Gastrocnemius medialis (tissue), 4 donors: Measurements from ENCODE around the gene NRF1. TPM values are rescaled to one million over a fixed set of nuclear protein-coding genes. Genes with fewer than 3 reads are reported as not detected.
"Not testable (repeated sequence)": the region's sequence is repeated elsewhere in the genome, so short reads cannot be mapped to it uniquely, and the experiment has no call there.

Source experiments
- ATAC-seq, 2 donors: fragments of 150-250 bp; one replicate each; pipeline ENCODE4 v1.9.1; 2016
- DNase-seq, 2 donors: peaks; one replicate each; pipeline ENCODE4 v3.0.0-alpha.2; 2019
- H3K27ac ChIP-seq, 4 donors: fragments of 200-600 bp; sonication (generic); 1 replicate in 1 of 4; 2 replicates in 3 of 4; pipeline ENCODE4 v1.5.1; 2016 to 2018; ENCODE audit warnings: mild to moderate bottlenecking in 2 of 4, moderate library complexity in 1 of 4
- H3K27me3 ChIP-seq, 3 donors: fragments of 200-600 bp; sonication (generic) in 2 of 3; 1 replicate in 1 of 3; 2 replicates in 2 of 3; pipeline versions ENCODE4 v1.5.1 to v1.6.0; 2016 to 2019; ENCODE audit warnings: mild to moderate bottlenecking in 1 of 3, moderate library complexity in 1 of 3
- H3K36me3 ChIP-seq, 2 donors: fragments of 200-600 bp; sonication (generic) in 1 of 2; one replicate each; pipeline ENCODE4 v1.5.1; 2017 to 2018
- H3K4me1 ChIP-seq, 2 donors: fragments of 200-600 bp; sonication (generic) in 1 of 2; one replicate each; pipeline ENCODE4 v1.5.1; 2016 to 2017; ENCODE audit warnings: mild to moderate bottlenecking in 2 of 2
- H3K4me3 ChIP-seq, 4 donors: fragments of 200-600 bp; sonication (generic) in 3 of 4; 1 replicate in 1 of 4; 2 replicates in 3 of 4; pipeline ENCODE4 v1.5.1; 2016 to 2019; ENCODE audit warnings: mild to moderate bottlenecking in 2 of 4
- H3K9me3 ChIP-seq, 3 donors: fragments of 200-600 bp; sonication (generic) in 2 of 3; 1 replicate in 1 of 3; 2 replicates in 2 of 3; pipeline ENCODE4 v1.5.1; 2016 to 2019
- POLR2A ChIP-seq, 2 donors: fragments of 450-650 bp; IDR thresholded peaks; one replicate each; pipeline ENCODE4 v1.6.1; 2017; ENCODE audit warnings: antibody characterized with exemption in 2 of 2, mild to moderate bottlenecking in 2 of 2, moderate library complexity in 2 of 2
- in situ Hi-C, 4 donors: fragments of 200-750 bp; cut with MboI; loops; one replicate each; pipeline versions ENCODE4 v1.15.0 to v1.8.0; 2017; ENCODE audit warnings: low sequenced_read_pairs in 4 of 4
- intact Hi-C: fragments of 100-400 bp; cut with DNase I; formaldehyde crosslinking; loops from one replicate; pipeline ENCODE4 v1.15.1; 2023; ENCODE audit warnings: low total_unique reads
- total RNA-seq, 4 donors: library from RNA; depleted of rRNA; stranded (reverse); fragments of >200 nt; gene quantifications; one replicate each; pipeline versions ENCODE4 v1.1.0 to v1.2.3, GENCODE V29; 2016
- TF ChIP-seq, protein P1 (sequence below), 5 experiments: fragments of 450-650 bp in 3 of 5; fragments of 200-600 bp in 2 of 5; sonication (generic) in 2 of 5; IDR thresholded peaks in 4 of 5; conservative IDR thresholded peaks in 1 of 5; 1 replicate in 4 of 5; 2 replicates in 1 of 5; pipeline ENCODE4 v1.5.1; 2016 to 2019; ENCODE audit warnings: antibody characterized with exemption in 5 of 5, mild to moderate bottlenecking in 3 of 5, moderate library complexity in 3 of 5

The NRF1 gene
- total RNA-seq, 4 donors from 2014 or later: 11.3 to 26.3 (median 18.0) TPM

GRCh38 chr7:129789652-129790051 lies 178.1 kb downstream of the NRF1 start:
- H3K27me3 ChIP-seq: peaks cover 19 to 25% (median 25%) of the 10 kb centered on the region in 3 donors
- intact Hi-C loops: no loop called here
- TF ChIP-seq POLR2A (IDR thresholded peaks at IDR 0.05): no peak
- TF ChIP-seq, protein P1, sequence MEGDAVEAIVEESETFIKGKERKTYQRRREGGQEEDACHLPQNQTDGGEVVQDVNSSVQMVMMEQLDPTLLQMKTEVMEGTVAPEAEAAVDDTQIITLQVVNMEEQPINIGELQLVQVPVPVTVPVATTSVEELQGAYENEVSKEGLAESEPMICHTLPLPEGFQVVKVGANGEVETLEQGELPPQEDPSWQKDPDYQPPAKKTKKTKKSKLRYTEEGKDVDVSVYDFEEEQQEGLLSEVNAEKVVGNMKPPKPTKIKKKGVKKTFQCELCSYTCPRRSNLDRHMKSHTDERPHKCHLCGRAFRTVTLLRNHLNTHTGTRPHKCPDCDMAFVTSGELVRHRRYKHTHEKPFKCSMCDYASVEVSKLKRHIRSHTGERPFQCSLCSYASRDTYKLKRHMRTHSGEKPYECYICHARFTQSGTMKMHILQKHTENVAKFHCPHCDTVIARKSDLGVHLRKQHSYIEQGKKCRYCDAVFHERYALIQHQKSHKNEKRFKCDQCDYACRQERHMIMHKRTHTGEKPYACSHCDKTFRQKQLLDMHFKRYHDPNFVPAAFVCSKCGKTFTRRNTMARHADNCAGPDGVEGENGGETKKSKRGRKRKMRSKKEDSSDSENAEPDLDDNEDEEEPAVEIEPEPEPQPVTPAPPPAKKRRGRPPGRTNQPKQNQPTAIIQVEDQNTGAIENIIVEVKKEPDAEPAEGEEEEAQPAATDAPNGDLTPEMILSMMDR (IDR thresholded peaks at IDR 0.05 in 4 of 5, conservative IDR thresholded peaks at IDR 0.05 in 1 of 5): no peak

DNA sequence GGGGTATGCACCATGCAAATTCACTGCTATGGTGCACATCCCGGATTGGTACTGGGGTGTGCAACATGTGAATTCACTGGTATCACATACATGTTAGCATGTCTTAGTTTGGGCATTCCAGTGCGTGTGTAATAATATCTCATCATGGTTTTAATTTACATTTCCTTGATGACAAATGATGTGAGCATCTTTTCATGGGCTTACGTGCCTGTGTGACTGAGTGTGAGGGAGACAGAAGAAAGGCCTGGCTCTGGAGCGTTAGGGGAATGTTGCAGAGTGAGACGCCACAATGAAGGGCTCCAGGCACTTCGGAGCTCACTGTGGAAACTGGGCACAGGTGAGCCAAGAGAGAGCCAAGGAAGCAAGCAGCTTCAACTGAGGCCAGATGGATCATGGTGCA lies 178.6 kb downstream of the NRF1 start:
- peaks cover 14 to 20% (median 20%) of the 10 kb centered on the region in 3 donors for H3K27me3 ChIP-seq
- ATAC-seq: no peak

More at GRCh38 chr7:129789652-129790051, 178.1 kb downstream of the NRF1 start:
- ATAC-seq (no peak), DNase-seq (no peak)
- in situ Hi-C loops: no loop called here
- Histone ChIP-seq H3K4me3 (no peak overlapping the region), H3K36me3 (no peaks in the 10 kb centered on the region), H3K9me3 (no peaks in the 10 kb centered on the region), H3K27ac (no peak overlapping the region), H3K4me1 (peaks cover 9 to 11% of the 10 kb centered on the region in 2 donors)

DNA sequence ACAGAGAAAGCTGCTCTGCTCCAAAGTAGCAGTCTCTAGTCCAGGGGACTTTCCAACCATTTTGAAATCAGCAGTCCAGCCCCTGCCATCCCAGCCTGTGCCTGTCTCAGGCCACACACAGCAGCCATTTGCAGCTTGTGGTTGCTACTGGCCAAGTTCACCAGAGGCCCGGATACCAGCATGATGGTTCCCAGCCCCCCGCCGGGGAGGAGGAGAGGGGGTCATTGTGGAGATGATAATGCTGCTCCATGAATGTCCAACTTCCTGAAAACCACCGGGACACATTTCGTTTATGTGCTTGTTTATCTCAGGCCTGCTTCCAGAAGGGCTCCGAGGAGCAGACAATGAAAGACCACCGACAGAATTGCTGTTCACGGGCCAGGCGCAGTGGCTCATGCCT lies 181.2 kb downstream of the NRF1 start:
- in situ Hi-C loops: no loop called here
- TF ChIP-seq POLR2A (IDR thresholded peaks at IDR 0.05): no peak
- TF ChIP-seq, protein P1 (IDR thresholded peaks at IDR 0.05 in 4 of 5, conservative IDR thresholded peaks at IDR 0.05 in 1 of 5): no peak
- intact Hi-C loops: no loop called here

More for the DNA sequence above, 178.6 kb downstream of the NRF1 start:
- H3K4me3 ChIP-seq: no peak overlapping the region
- in situ Hi-C loops: no loop called here
- DNase-seq: no peak
- H3K27ac ChIP-seq: no peak overlapping the region
- TF ChIP-seq, protein P1 (IDR thresholded peaks at IDR 0.05 in 4 of 5, conservative IDR thresholded peaks at IDR 0.05 in 1 of 5): no peak
- H3K9me3 ChIP-seq: no peaks in the 10 kb centered on the region
- peaks cover 6 to 7% of the 10 kb centered on the region in 2 donors for H3K4me1 ChIP-seq
- no peaks in the 10 kb centered on the region for H3K36me3 ChIP-seq
- intact Hi-C loops: no loop called here

DNA sequence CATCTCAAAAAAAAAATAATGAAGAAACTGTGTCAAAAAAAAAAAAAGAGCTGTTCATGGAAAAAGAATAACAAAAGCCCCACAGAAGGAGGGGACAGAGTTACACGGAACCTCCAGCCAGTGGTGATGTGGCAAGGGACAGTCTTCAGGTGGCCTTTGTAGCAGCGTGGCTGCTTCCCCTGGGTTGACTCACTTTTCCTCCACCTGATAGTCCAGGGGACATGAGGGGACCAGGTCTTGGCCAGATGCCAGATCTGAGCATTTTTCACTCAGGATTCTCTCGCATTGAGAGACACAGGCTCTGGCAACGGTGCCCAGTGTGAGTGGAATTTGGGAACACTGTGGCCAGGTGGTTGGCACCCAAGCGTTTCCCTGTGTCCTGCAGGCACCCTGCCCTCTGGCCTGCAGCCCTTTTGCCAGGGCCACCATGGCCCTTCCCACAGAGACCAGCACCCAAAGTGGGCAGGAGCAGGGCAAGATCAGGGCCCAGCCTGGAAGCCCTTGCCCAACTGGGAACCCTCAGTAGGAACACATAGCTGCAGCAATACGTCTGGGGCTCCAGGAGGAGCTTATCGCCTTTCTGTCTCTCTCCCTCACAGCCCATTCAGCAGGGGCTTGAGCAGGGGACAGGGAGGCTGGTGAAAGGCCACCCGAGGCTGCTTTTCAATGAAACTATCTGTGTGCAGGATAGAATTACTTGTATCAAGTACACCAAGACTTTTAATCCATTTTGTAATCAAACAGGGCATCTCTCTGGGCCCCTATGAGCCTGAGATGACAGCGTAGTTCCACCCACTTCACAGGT lies 182.2 kb downstream of the NRF1 start:
- Histone ChIP-seq H3K27ac (no peak overlapping the region), H3K4me3 (no peak overlapping the region), H3K27me3 (no peaks in the 10 kb centered on the region), H3K36me3 (no peaks in the 10 kb centered on the region), H3K9me3 (no peaks in the 10 kb centered on the region), H3K4me1 (peaks cover 6 to 12% of the 10 kb centered on the region in 2 donors)
- in situ Hi-C loops (no loop called here), intact Hi-C loops (no loop called here)
- ATAC-seq: no peak
- TF ChIP-seq, protein P1 (IDR thresholded peaks at IDR 0.05 in 4 of 5, conservative IDR thresholded peaks at IDR 0.05 in 1 of 5): no peak
- no peak for TF ChIP-seq POLR2A (IDR thresholded peaks at IDR 0.05)
- DNase-seq: no peak

More for the DNA sequence above, 181.2 kb downstream of the NRF1 start:
- Histone ChIP-seq H3K27ac (no peak overlapping the region), H3K27me3 (no peaks in the 10 kb centered on the region), H3K4me3 (no peak overlapping the region), H3K4me1 (peaks cover 0 to 2% of the 10 kb centered on the region in 2 donors), H3K36me3 (no peaks in the 10 kb centered on the region), H3K9me3 (no peaks in the 10 kb centered on the region)
- ATAC-seq (no peak), DNase-seq (no peak)

DNA sequence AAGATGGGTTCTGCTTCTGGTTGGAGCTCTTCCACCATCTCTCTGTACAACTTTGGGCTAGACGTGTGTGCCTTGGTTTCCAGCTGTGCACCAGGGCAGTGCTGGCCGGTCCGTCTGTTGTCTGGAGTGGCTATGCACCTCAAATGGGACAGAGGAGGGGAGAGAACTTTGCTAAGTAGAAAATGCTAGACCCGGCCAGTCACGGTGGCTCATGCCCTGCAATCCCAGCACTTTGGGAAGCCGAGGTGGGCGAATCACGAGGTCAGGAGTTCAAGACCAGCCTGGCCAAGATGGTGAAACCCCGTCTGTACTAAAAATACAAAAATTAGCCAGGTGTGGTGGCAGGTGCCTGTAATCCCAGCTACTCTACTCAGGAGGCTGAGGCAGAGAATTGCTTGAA lies 182.9 kb downstream of the NRF1 start:
- intact Hi-C loops, DNase-seq, in situ Hi-C loops, H3K27ac ChIP-seq, H3K36me3 ChIP-seq, H3K9me3 ChIP-seq, H3K27me3 ChIP-seq, ATAC-seq, H3K4me3 ChIP-seq: not testable (repeated sequence)
- peaks cover 8 to 12% of the 10 kb centered on the region in 2 donors for H3K4me1 ChIP-seq
